ENCODE results near the gene CRYBG1. TPM values are rescaled to one million over a fixed set of nuclear protein-coding genes. Genes with fewer than 3 reads are reported as not detected.
A peak's percentile ranks its signal among the peaks of the same experiment; 100 is the strongest.

CRYBG1 gene
- total RNA-seq, 1 donor from 2014 or later: 5.8 TPM

DNA sequence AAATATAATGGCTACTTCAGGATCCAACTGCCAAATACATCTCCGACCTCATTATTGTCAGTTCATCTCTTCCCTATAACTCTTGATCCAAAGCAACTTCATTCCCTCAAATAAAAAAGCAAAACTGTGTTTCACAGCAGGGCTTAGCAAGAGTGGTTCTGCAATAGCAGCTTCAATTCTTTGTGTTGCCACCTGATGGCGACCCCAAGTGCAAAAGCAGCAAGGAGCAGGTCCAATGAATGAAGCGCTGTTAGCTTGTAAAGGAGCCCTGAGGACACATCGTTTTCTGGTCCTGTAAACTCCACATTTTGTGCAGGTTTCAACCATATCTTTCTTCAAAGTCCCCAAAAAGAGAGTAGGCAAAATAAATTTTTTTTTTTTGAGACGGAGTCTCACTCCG, 249.2 kb downstream of the CRYBG1 start:
- Mint-ChIP-seq H3K4me1 (ENCODE audit: unreplicated experiment) (peaks cover 4% of the 10 kb centered on the region), H3K4me3 (no peak overlapping the region), H3K27me3 (no peaks in the 10 kb centered on the region), H3K27ac (no peak overlapping the region), H3K36me3 (peaks cover 24% of the 10 kb centered on the region), H3K9me3 (no peaks in the 10 kb centered on the region)
- TF ChIP-seq, protein P1, sequence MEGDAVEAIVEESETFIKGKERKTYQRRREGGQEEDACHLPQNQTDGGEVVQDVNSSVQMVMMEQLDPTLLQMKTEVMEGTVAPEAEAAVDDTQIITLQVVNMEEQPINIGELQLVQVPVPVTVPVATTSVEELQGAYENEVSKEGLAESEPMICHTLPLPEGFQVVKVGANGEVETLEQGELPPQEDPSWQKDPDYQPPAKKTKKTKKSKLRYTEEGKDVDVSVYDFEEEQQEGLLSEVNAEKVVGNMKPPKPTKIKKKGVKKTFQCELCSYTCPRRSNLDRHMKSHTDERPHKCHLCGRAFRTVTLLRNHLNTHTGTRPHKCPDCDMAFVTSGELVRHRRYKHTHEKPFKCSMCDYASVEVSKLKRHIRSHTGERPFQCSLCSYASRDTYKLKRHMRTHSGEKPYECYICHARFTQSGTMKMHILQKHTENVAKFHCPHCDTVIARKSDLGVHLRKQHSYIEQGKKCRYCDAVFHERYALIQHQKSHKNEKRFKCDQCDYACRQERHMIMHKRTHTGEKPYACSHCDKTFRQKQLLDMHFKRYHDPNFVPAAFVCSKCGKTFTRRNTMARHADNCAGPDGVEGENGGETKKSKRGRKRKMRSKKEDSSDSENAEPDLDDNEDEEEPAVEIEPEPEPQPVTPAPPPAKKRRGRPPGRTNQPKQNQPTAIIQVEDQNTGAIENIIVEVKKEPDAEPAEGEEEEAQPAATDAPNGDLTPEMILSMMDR (conservative IDR thresholded peaks at IDR 0.05): peak; percentile 57
- no peak for DNase-seq (ENCODE audit: extremely low spot score, unreplicated experiment)

DNA sequence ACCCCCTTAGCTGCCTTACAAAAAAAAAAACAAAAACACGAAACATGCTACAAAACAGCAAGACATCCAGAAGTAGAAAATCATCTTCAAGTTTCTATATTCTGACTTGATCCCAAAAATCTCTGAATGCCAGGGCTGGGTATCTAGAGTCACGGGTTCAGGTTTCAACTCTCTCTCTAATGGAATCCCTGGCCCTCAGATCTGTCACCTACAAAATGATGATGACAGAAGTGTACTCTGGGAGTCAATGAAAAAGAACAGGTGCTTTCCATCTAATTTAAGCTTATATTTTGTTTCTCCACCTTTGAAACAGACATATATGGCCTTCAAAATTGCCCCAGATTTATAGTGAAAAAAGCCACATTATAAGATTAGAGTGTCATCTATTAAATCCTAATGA, 250.5 kb downstream of the CRYBG1 start:
- no peak for DNase-seq (ENCODE audit: extremely low spot score, unreplicated experiment)
- Mint-ChIP-seq H3K27ac (no peak overlapping the region), H3K4me3 (no peak overlapping the region), H3K36me3 (peaks cover 24% of the 10 kb centered on the region), H3K9me3 (no peaks in the 10 kb centered on the region), H3K27me3 (no peaks in the 10 kb centered on the region), H3K4me1 (ENCODE audit: unreplicated experiment) (peaks cover 4% of the 10 kb centered on the region)
- TF ChIP-seq, protein P1 (conservative IDR thresholded peaks at IDR 0.05): no peak

DNA sequence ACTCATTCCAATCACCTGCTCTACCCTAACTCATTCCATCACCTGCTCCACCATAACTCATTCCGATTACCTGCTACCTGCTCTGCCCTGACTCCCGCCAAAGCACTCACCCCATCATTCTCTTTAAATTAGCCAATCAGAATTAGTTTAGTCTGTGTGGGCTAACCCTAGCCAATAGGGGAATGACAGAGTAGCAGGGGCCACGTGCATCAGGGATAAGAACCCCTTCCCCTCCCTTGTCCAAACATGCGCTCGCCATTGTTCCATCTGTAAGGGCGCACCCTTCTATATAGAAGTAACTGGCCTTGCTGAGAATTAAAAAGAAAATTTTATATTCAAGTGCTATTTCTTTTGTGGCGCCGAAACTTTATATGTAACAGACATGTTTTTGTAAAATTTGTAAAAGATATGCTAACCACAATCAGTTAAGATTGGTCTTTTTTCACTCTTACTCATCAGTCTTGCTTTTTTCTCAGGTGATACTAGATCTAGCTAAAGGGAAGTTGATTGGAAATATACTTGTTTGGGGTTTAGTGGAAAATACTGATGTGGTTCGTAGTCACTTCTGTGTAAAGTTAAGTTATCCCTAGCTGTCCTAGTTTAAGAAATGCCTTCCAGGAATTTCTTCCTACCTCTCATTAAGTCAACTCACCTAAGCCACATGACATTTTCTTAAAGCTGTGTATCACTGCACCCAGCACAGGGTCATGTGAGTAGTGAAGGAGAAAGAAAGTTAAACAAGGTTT, 252.3 kb downstream of the CRYBG1 start:
- Mint-ChIP-seq H3K4me3 (no peak overlapping the region), H3K36me3 (peaks cover 24% of the 10 kb centered on the region), H3K9me3 (no peaks in the 10 kb centered on the region), H3K27ac (no peak overlapping the region), H3K4me1 (ENCODE audit: unreplicated experiment) (peaks cover 4% of the 10 kb centered on the region), H3K27me3 (no peaks in the 10 kb centered on the region)
- TF ChIP-seq, protein P1 (conservative IDR thresholded peaks at IDR 0.05): no peak
- DNase-seq (ENCODE audit: extremely low spot score, unreplicated experiment): no peak

DNA sequence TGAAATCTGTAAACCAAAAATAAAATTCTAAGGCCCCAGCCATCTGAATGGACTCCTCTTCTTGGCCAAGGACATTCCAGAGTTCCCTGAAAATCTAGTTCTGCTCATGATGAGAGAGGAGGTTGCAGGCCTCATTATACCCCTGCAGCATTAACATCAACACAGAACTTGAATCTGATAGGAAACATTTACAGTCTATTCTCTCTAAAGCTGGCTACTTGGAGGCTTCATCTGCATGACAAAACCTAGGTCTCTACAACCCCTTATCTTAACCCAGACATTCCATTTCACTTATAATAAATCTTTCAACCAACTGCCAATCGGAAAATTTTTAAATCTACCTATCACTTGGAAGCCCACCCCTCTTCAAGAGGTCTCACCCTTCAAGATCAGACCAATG, 253.1 kb downstream of the CRYBG1 start:
- H3K27ac Mint-ChIP-seq: no peak overlapping the region
- no peak for DNase-seq (ENCODE audit: extremely low spot score, unreplicated experiment)
- H3K36me3 Mint-ChIP-seq: peaks cover 25% of the 10 kb centered on the region
- no peaks in the 10 kb centered on the region for H3K4me1 Mint-ChIP-seq (ENCODE audit: unreplicated experiment)
- no peaks in the 10 kb centered on the region for H3K27me3 Mint-ChIP-seq
- H3K4me3 Mint-ChIP-seq: no peak overlapping the region
- TF ChIP-seq, protein P1 (conservative IDR thresholded peaks at IDR 0.05): no peak
- no peaks in the 10 kb centered on the region for H3K9me3 Mint-ChIP-seq

DNA sequence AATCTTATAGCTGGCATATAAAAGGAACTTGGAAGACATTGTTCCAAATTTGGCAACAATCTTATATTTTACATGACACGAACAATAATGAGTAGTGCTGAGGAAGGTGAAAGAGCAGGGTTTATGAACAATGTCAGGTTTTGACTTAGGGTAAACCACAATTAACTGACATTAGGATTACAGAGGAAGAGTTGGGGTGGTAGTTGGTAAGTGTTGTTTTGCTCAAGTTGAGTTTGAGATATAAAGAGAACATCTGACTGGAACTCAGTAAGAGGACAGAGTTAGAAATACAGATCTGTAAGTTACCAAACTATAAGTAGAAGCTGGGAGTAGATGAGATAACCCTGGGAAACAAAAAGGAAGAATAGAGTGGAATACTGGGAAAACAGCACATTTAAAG, 253.6 kb downstream of the CRYBG1 start:
- Mint-ChIP-seq H3K4me1 (ENCODE audit: unreplicated experiment) (no peaks in the 10 kb centered on the region), H3K4me3 (no peak overlapping the region), H3K27ac (no peak overlapping the region), H3K36me3 (peaks cover 24% of the 10 kb centered on the region), H3K27me3 (no peaks in the 10 kb centered on the region), H3K9me3 (no peaks in the 10 kb centered on the region)
- TF ChIP-seq, protein P1 (conservative IDR thresholded peaks at IDR 0.05): no peak
- no peak for DNase-seq (ENCODE audit: extremely low spot score, unreplicated experiment)

Measured in type B pancreatic cell (in vitro differentiated cells).